ENCODE data around the gene CYP2D6.
"Not testable (repeated sequence)": the region's sequence is repeated elsewhere in the genome, so short reads cannot be mapped to it uniquely, and the experiment has no call there.

GRCh38 chr22:42130182-42130581 is 428 bp downstream of the CYP2D6 start:
- TF ChIP-seq PAX5 (IDR thresholded peaks at IDR 0.05; ENCODE audit: insufficient read depth, low read length, severe bottlenecking); POLR2A (IDR thresholded peaks at IDR 0.05; ENCODE audit: low read depth, low read length); SPI1 (IDR thresholded peaks at IDR 0.05; ENCODE audit: low read depth, low read length); POLR2AphosphoS5 (IDR thresholded peaks at IDR 0.05; ENCODE audit: low read depth, low read length); TAF1 (IDR thresholded peaks at IDR 0.05; ENCODE audit: low read depth, low read length): not testable (repeated sequence)

All from GM12891 (cell line).